H1 (cell line): Measurements from ENCODE around the gene SLCO4A1. TPM values are rescaled to one million over a fixed set of nuclear protein-coding genes. Genes with fewer than 3 reads are reported as not detected.

Experiments used
- ATF3 ChIP-seq: IDR thresholded peaks from 2 replicates; pipeline ENCODE4 v1.6.1; 2011; ENCODE audit warnings: low read depth, mild to moderate bottlenecking, low read length; ENCODE audit not compliant: insufficient read depth
- CEBPB ChIP-seq: IDR thresholded peaks from 2 replicates; pipeline ENCODE4 v1.6.1; 2012; ENCODE audit warnings: low read depth, low read length
- JUN ChIP-seq: IDR thresholded peaks from 2 replicates; pipeline ENCODE4 v1.6.1; 2011; ENCODE audit warnings: low read depth, mild to moderate bottlenecking, improper control_type of control experiment, low read length
- KDM1A ChIP-seq: fragments of 200-600, 300-600 bp; sonication (generic); IDR thresholded peaks from 2 replicates; pipeline ENCODE4 v1.7.1; 2016; ENCODE audit warnings: mild to moderate bottlenecking, low read length, borderline replicate concordance
- RBBP5 ChIP-seq: IDR thresholded peaks from 2 replicates; pipeline ENCODE4 v1.7.1; 2012; ENCODE audit warnings: low read depth, mild to moderate bottlenecking, inconsistent platforms, low read length, moderate library complexity, borderline replicate concordance
- SIN3A ChIP-seq, 2 experiments: IDR thresholded peaks in 1 of 2; conservative IDR thresholded peaks in 1 of 2; 2 replicates each; pipeline ENCODE4 v1.6.1; 2011 to 2012; ENCODE audit warnings: low read length in 2 of 2, improper control_type of control experiment in 1 of 2, low read depth in 1 of 2, mild to moderate bottlenecking in 1 of 2
- TAF7 ChIP-seq: optimal IDR thresholded peaks from 2 replicates; pipeline ENCODE3; 2011; ENCODE audit warnings: low read depth, mild to moderate bottlenecking, inconsistent platforms, low read length, moderate library complexity, borderline replicate concordance
- TCF12 ChIP-seq: IDR thresholded peaks from 2 replicates; pipeline ENCODE4 v1.6.1; 2011; ENCODE audit warnings: low read depth, mild to moderate bottlenecking, low read length
- polyA plus RNA-seq, 7 experiments: library from polyadenylated mRNA; depleted of rRNA in 3 of 7; stranded (reverse) in 5 of 7; unstranded in 2 of 7; fragments of >200 nt in 5 of 7; fragments of 200-250 nt in 2 of 7; gene quantifications; 1 replicate in 5 of 7; 2 replicates in 1 of 7; 4 replicates in 1 of 7; pipeline versions ENCODE4 v1.2.1 to v1.2.3, GENCODE V29; 2011 to 2013; ENCODE audit warnings: missing spikeins in 2 of 7, mixed read lengths in 2 of 7
- total RNA-seq: library from RNA; stranded (reverse); fragmentation: NEBNext Ultra II Directional; extraction: Animal tissue kit (Norgen Biotek cat#: 25700); gene quantifications from 2 replicates; pipeline ENCODE4 v1.2.1, GENCODE V29; 2021

SLCO4A1 gene
- total and polyA plus RNA-seq, 2 of the 8 experiments (the other 6 are each of a cell fraction or from before 2014, with no cell fraction given), result 10.5 to 18.5 TPM

- TF ChIP-seq TCF12, result no peak
- no peak for TF ChIP-seq SIN3A (conservative IDR thresholded peaks at IDR 0.05 in 1 of 2, IDR thresholded peaks at IDR 0.05 in 1 of 2; ENCODE audit: low read depth in 1 of 2, low read length in 2 of 2)
- TF ChIP-seq TAF7, result no peak
- no peak for TF ChIP-seq RBBP5
- TF ChIP-seq CEBPB, result no peak
- TF ChIP-seq KDM1A, result no peak
- TF ChIP-seq JUN, result no peak
- TF ChIP-seq ATF3, result no peak
Measured at GRCh38 chr20:62685781-62686555, 43.7 kb downstream of the SLCO4A1 start (continued).
